ENCODE measurements around the gene G3BP1. TPM values are rescaled to one million over a fixed set of nuclear protein-coding genes. Genes with fewer than 3 reads are reported as not detected.
A peak's percentile ranks its signal among the peaks of the same experiment; 100 is the strongest.
"Not testable (repeated sequence)": the region's sequence is repeated elsewhere in the genome, so short reads cannot be mapped to it uniquely, and the experiment has no call there.

Gene G3BP1
- total RNA-seq, 1 donor from 2014 or later, result 317 TPM

- peaks cover 58% of the 10 kb centered on the region for H3K4me1 Mint-ChIP-seq
- TF ChIP-seq CTCF (conservative IDR thresholded peaks at IDR 0.05), result no peak
- H3K9me3 Mint-ChIP-seq, result no peaks in the 10 kb centered on the region
- no peaks in the 10 kb centered on the region for H3K27me3 Mint-ChIP-seq (ENCODE audit: low read depth)
- H3K4me3 Mint-ChIP-seq, result peak overlapping the region; percentile 91
- H3K27ac Mint-ChIP-seq (ENCODE audit: unreplicated experiment), result peak overlapping the region; percentile 19
- H3K36me3 Mint-ChIP-seq (ENCODE audit: low read depth), result peaks cover 16% of the 10 kb centered on the region
- no peak for DNase-seq (ENCODE audit: low read depth, low spot score)
Measured at GRCh38 chr5:151773951-151774350, 2.2 kb downstream of the G3BP1 start.

- no peak overlapping the region for H3K27ac Mint-ChIP-seq (ENCODE audit: unreplicated experiment)
- peak overlapping the region; percentile 91 for H3K4me3 Mint-ChIP-seq
- peaks cover 19% of the 10 kb centered on the region for H3K36me3 Mint-ChIP-seq (ENCODE audit: low read depth)
- no peaks in the 10 kb centered on the region for H3K27me3 Mint-ChIP-seq (ENCODE audit: low read depth)
- no peaks in the 10 kb centered on the region for H3K9me3 Mint-ChIP-seq
- no peak for DNase-seq (ENCODE audit: low read depth, low spot score)
- H3K4me1 Mint-ChIP-seq, result peaks cover 66% of the 10 kb centered on the region
- TF ChIP-seq CTCF (conservative IDR thresholded peaks at IDR 0.05), result no peak
Measured at GRCh38 chr5:151775025-151775606, 3.4 kb downstream of the G3BP1 start.

- Mint-ChIP-seq H3K4me1 (peaks cover 58% of the 10 kb centered on the region), H3K4me3 (peak overlapping the region; percentile 5), H3K27ac (ENCODE audit: unreplicated experiment) (no peak overlapping the region), H3K9me3 (no peaks in the 10 kb centered on the region), H3K27me3 (ENCODE audit: low read depth) (no peaks in the 10 kb centered on the region), H3K36me3 (ENCODE audit: low read depth) (peaks cover 19% of the 10 kb centered on the region)
- no peak for TF ChIP-seq CTCF (conservative IDR thresholded peaks at IDR 0.05)
- no peak for DNase-seq (ENCODE audit: low read depth, low spot score)
Measured at GRCh38 chr5:151779531-151780125, 7.9 kb downstream of the G3BP1 start.

GRCh38 chr5:151780348-151780747 lies 8.6 kb downstream of the G3BP1 start:
- no peak overlapping the region for H3K4me3 Mint-ChIP-seq
- no peak for DNase-seq (ENCODE audit: low read depth, low spot score)
- peak overlapping the region; percentile 67 for H3K27ac Mint-ChIP-seq (ENCODE audit: unreplicated experiment)
- H3K9me3 Mint-ChIP-seq, result no peaks in the 10 kb centered on the region
- peaks cover 56% of the 10 kb centered on the region for H3K4me1 Mint-ChIP-seq
- no peaks in the 10 kb centered on the region for H3K27me3 Mint-ChIP-seq (ENCODE audit: low read depth)
- TF ChIP-seq CTCF (conservative IDR thresholded peaks at IDR 0.05), result no peak
- peaks cover 19% of the 10 kb centered on the region for H3K36me3 Mint-ChIP-seq (ENCODE audit: low read depth)

- H3K4me3 Mint-ChIP-seq, result no peak overlapping the region
- no peak for DNase-seq (ENCODE audit: low read depth, low spot score)
- H3K27ac Mint-ChIP-seq (ENCODE audit: unreplicated experiment), result no peak overlapping the region
- peaks cover 52% of the 10 kb centered on the region for H3K4me1 Mint-ChIP-seq
- no peaks in the 10 kb centered on the region for H3K9me3 Mint-ChIP-seq
- TF ChIP-seq CTCF (conservative IDR thresholded peaks at IDR 0.05), result no peak
- H3K36me3 Mint-ChIP-seq (ENCODE audit: low read depth), result peaks cover 16% of the 10 kb centered on the region
- H3K27me3 Mint-ChIP-seq (ENCODE audit: low read depth), result no peaks in the 10 kb centered on the region
Measured at GRCh38 chr5:151781201-151781600, 9.4 kb downstream of the G3BP1 start.

GRCh38 chr5:151783664-151784063 lies 11.9 kb downstream of the G3BP1 start:
- peaks cover 34% of the 10 kb centered on the region for H3K4me1 Mint-ChIP-seq
- not testable (repeated sequence) for H3K4me3 Mint-ChIP-seq; H3K9me3 Mint-ChIP-seq; H3K27ac Mint-ChIP-seq (ENCODE audit: unreplicated experiment); DNase-seq (ENCODE audit: low read depth, low spot score); H3K27me3 Mint-ChIP-seq (ENCODE audit: low read depth); H3K36me3 Mint-ChIP-seq (ENCODE audit: low read depth)
